NCI-H226 (cell line): ENCODE data around the gene SUZ12.
"Not testable (repeated sequence)": the region's sequence is repeated elsewhere in the genome, so short reads cannot be mapped to it uniquely, and the experiment has no call there.

Experiments used
- DNase-seq: peaks from one replicate; pipeline ENCODE4 v3.0.0-alpha.2; 2015

Gene SUZ12

GRCh38 chr17:32042266-32042665, 105.5 kb downstream of the SUZ12 start:
- not testable (repeated sequence) for DNase-seq

- not testable (repeated sequence) for DNase-seq
Observed at GRCh38 chr17:32045611-32046010, 108.8 kb downstream of the SUZ12 start.

- DNase-seq: not testable (repeated sequence)
Observed at GRCh38 chr17:32047663-32048062, 110.9 kb downstream of the SUZ12 start.
